Measurements from ENCODE around the gene RPTOR.
A peak's percentile ranks its signal among the peaks of the same experiment; 100 is the strongest.

RPTOR gene

GRCh38 chr17:80924807-80925610 lies 380.4 kb downstream of the RPTOR start:
- no peak for TF ChIP-seq CTCF (IDR thresholded peaks at IDR 0.05)
- Histone ChIP-seq H3K4me3 (no peak overlapping the region), H3K27ac (no peak overlapping the region)
- no peak for DNase-seq (ENCODE audit: low spot score)

GRCh38 chr17:80925688-80926335 lies 381.2 kb downstream of the RPTOR start:
- TF ChIP-seq CTCF (IDR thresholded peaks at IDR 0.05), result no peak
- H3K4me3 ChIP-seq, result no peak overlapping the region
- H3K27ac ChIP-seq, result no peak overlapping the region
- no peak for DNase-seq (ENCODE audit: low spot score)

GRCh38 chr17:80926591-80927250 lies 382.1 kb downstream of the RPTOR start:
- TF ChIP-seq CTCF (IDR thresholded peaks at IDR 0.05), result no peak
- peak overlapping the region in 1 of 2 donors; percentile 44 for H3K27ac ChIP-seq
- no peak overlapping the region for H3K4me3 ChIP-seq
- no peak for DNase-seq (ENCODE audit: low spot score)

- DNase-seq (ENCODE audit: low spot score), result no peak
- no peak overlapping the region for H3K4me3 ChIP-seq
- no peak for TF ChIP-seq CTCF (IDR thresholded peaks at IDR 0.05)
- H3K27ac ChIP-seq, result peak overlapping the region in 1 of 2 donors; percentile 44
Observed at GRCh38 chr17:80927791-80928216, 383.2 kb downstream of the RPTOR start.

GRCh38 chr17:80929449-80929848 lies 384.8 kb downstream of the RPTOR start:
- DNase-seq (ENCODE audit: low spot score), result no peak
- no peak for TF ChIP-seq CTCF (IDR thresholded peaks at IDR 0.05)
- H3K4me3 ChIP-seq, result no peak overlapping the region
- H3K27ac ChIP-seq, result no peak overlapping the region

GRCh38 chr17:80930335-80931279 lies 386.0 kb downstream of the RPTOR start:
- Histone ChIP-seq H3K4me3 (no peak overlapping the region), H3K27ac (no peak overlapping the region)
- DNase-seq (ENCODE audit: low spot score), result no peak
- TF ChIP-seq CTCF (IDR thresholded peaks at IDR 0.05), result no peak

Data from coronary artery (tissue), 2 donors.